Iris pigment epithelial cell (primary cell): ENCODE data around the gene TRAF1.

ENCODE experiments used
- DNase-seq: peaks from one replicate; pipeline ENCODE4 v3.0.0-alpha.2; 2011; ENCODE audit warnings: low read depth

The TRAF1 gene

GRCh38 chr9:120889606-120890271 lies 36.9 kb downstream of the TRAF1 start:
- DNase-seq = no peak

GRCh38 chr9:120888626-120889025 lies 38.0 kb downstream of the TRAF1 start:
- no peak for DNase-seq

GRCh38 chr9:120886490-120886967 lies 40.1 kb downstream of the TRAF1 start:
- DNase-seq = peak; percentile 23

- DNase-seq = no peak
Observed at GRCh38 chr9:120885958-120886357, 40.6 kb downstream of the TRAF1 start.

GRCh38 chr9:120885457-120885856 lies 41.1 kb downstream of the TRAF1 start:
- DNase-seq = no peak

GRCh38 chr9:120883608-120883996 lies 43.0 kb downstream of the TRAF1 start:
- no peak for DNase-seq

GRCh38 chr9:120882935-120883607 lies 43.5 kb downstream of the TRAF1 start:
- DNase-seq = no peak

- DNase-seq = no peak
Observed at GRCh38 chr9:120879446-120879845, 47.1 kb downstream of the TRAF1 start.

GRCh38 chr9:120878188-120879130 lies 48.1 kb downstream of the TRAF1 start:
- no peak for DNase-seq

GRCh38 chr9:120877276-120878034 lies 49.1 kb downstream of the TRAF1 start:
- DNase-seq = peak; percentile 56

GRCh38 chr9:120876842-120877240 lies 49.8 kb downstream of the TRAF1 start, which contains the start of gene PHF19:
Gene PHF19, minus strand, starts transcription at chr9:120877188. Its CDS starts 2,447 bp downstream, at chr9:120874741.
- peak; percentile 52 for DNase-seq

- peak; percentile 92 for DNase-seq
Observed at GRCh38 chr9:120875954-120876841, 50.4 kb downstream of the TRAF1 start.

- DNase-seq = no peak
Observed at GRCh38 chr9:120875643-120875953, 51.0 kb downstream of the TRAF1 start.

- DNase-seq = no peak
Observed at GRCh38 chr9:120875195-120875565, 51.4 kb downstream of the TRAF1 start.

GRCh38 chr9:120874226-120875194 lies 52.1 kb downstream of the TRAF1 start:
- DNase-seq = no peak

GRCh38 chr9:120873512-120873911 lies 53.1 kb downstream of the TRAF1 start:
- DNase-seq = no peak

GRCh38 chr9:120872791-120873502 lies 53.6 kb downstream of the TRAF1 start:
- DNase-seq = no peak

GRCh38 chr9:120870206-120870605 lies 56.4 kb downstream of the TRAF1 start:
- no peak for DNase-seq

- DNase-seq = no peak
Observed at GRCh38 chr9:120869726-120870125, 56.9 kb downstream of the TRAF1 start.
